Measurements from ENCODE around the gene SAPCD1. TPM values are rescaled to one million over a fixed set of nuclear protein-coding genes. Genes with fewer than 3 reads are reported as not detected.
A peak's percentile ranks its signal among the peaks of the same experiment; 100 is the strongest.

SAPCD1 gene
- total RNA-seq, 1 experiment from 2014 or later = 18.2 TPM

- no peak for DNase-seq (ENCODE audit: low read depth, low spot score)
- Histone ChIP-seq H3K4me2 (ENCODE audit: low read length) (no peak overlapping the region), H3K9me3 (ENCODE audit: control insufficient read depth in 1 of 2, insufficient read depth in 1 of 2, low read depth in 1 of 2, low read length in 2 of 2) (no peaks in the 10 kb centered on the region), H3K36me3 (ENCODE audit: control insufficient read depth in 1 of 2, insufficient read depth in 2 of 2, low read length in 2 of 2) (peaks cover 37 to 57% of the 10 kb centered on the region in 2 experiments), H3K4me1 (ENCODE audit: control insufficient read depth in 1 of 2, insufficient read depth in 2 of 2, low read length in 2 of 2) (peaks cover 8 to 13% of the 10 kb centered on the region in 2 experiments), H3K9me2 (ENCODE audit: insufficient read depth) (no peaks in the 10 kb centered on the region), H2AFZ (ENCODE audit: low read depth, low read length, poor library complexity, severe bottlenecking) (no peak overlapping the region), H3K27ac (ENCODE audit: low read depth, low read length) (no peak overlapping the region; the same call in 1 of the 2 replicates), H3K9ac (ENCODE audit: low read length) (no peak overlapping the region), H3K27me3 (ENCODE audit: insufficient read depth, low read length) (no peaks in the 10 kb centered on the region), H4K20me1 (ENCODE audit: insufficient read depth) (no peaks in the 10 kb centered on the region), H3K4me3 (replicated peaks in 1 of 2; ENCODE audit: low read depth in 1 of 2, low read length in 2 of 2) (no peak overlapping the region), H3K79me2 (ENCODE audit: insufficient read depth, low read length) (peaks cover 10% of the 10 kb centered on the region; the same call in 1 of the 2 replicates)
- TSS peak; percentile 27 for BruUV-seq (replicated peaks)
- CTCF ChIA-PET = no interaction called here
- intact Hi-C loops (cut with micrococcal nuclease) = no loop called here
- no peak for ATAC-seq
- POLR2A ChIA-PET = no interaction called here
- TF ChIP-seq, protein P1, sequence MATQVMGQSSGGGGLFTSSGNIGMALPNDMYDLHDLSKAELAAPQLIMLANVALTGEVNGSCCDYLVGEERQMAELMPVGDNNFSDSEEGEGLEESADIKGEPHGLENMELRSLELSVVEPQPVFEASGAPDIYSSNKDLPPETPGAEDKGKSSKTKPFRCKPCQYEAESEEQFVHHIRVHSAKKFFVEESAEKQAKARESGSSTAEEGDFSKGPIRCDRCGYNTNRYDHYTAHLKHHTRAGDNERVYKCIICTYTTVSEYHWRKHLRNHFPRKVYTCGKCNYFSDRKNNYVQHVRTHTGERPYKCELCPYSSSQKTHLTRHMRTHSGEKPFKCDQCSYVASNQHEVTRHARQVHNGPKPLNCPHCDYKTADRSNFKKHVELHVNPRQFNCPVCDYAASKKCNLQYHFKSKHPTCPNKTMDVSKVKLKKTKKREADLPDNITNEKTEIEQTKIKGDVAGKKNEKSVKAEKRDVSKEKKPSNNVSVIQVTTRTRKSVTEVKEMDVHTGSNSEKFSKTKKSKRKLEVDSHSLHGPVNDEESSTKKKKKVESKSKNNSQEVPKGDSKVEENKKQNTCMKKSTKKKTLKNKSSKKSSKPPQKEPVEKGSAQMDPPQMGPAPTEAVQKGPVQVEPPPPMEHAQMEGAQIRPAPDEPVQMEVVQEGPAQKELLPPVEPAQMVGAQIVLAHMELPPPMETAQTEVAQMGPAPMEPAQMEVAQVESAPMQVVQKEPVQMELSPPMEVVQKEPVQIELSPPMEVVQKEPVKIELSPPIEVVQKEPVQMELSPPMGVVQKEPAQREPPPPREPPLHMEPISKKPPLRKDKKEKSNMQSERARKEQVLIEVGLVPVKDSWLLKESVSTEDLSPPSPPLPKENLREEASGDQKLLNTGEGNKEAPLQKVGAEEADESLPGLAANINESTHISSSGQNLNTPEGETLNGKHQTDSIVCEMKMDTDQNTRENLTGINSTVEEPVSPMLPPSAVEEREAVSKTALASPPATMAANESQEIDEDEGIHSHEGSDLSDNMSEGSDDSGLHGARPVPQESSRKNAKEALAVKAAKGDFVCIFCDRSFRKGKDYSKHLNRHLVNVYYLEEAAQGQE (IDR thresholded peaks at IDR 0.05; ENCODE audit: low read depth) = no peak
- TF ChIP-seq POLR2A (IDR thresholded peaks at IDR 0.05; ENCODE audit: borderline replicate concordance, extremely low read depth, insufficient read depth, insufficient read length) (no peak), EZH2 (IDR thresholded peaks at IDR 0.05) (no peak), CTCF (IDR thresholded peaks at IDR 0.05 in 2 of 3, conservative IDR thresholded peaks at IDR 0.05 in 1 of 3; ENCODE audit: borderline replicate concordance in 1 of 3, insufficient read depth in 1 of 3, low read depth in 2 of 3, low read length in 2 of 3) (no peak), JUND (IDR thresholded peaks at IDR 0.05) (no peak), SIN3A (IDR thresholded peaks at IDR 0.05; ENCODE audit: low read depth) (no peak), EGR1 (IDR thresholded peaks at IDR 0.05; ENCODE audit: low read depth) (no peak), CEBPB (IDR thresholded peaks at IDR 0.05; ENCODE audit: low read depth) (no peak), SRF (IDR thresholded peaks at IDR 0.05; ENCODE audit: low read depth) (no peak), YY1 (IDR thresholded peaks at IDR 0.05; ENCODE audit: extremely low read depth, insufficient replicate concordance, low read depth, low read length) (no peak), ELF1 (IDR thresholded peaks at IDR 0.05; ENCODE audit: borderline replicate concordance, low read depth) (no peak), ZFX (IDR thresholded peaks at IDR 0.05) (no peak), RAD21 (IDR thresholded peaks at IDR 0.05; ENCODE audit: low read depth) (no peak), CBX3 (IDR thresholded peaks at IDR 0.05; ENCODE audit: low read depth) (no peak), ZNF274 (IDR thresholded peaks at IDR 0.05; ENCODE audit: low read depth, low read length) (no peak)
- TF ChIP-seq, protein P2, sequence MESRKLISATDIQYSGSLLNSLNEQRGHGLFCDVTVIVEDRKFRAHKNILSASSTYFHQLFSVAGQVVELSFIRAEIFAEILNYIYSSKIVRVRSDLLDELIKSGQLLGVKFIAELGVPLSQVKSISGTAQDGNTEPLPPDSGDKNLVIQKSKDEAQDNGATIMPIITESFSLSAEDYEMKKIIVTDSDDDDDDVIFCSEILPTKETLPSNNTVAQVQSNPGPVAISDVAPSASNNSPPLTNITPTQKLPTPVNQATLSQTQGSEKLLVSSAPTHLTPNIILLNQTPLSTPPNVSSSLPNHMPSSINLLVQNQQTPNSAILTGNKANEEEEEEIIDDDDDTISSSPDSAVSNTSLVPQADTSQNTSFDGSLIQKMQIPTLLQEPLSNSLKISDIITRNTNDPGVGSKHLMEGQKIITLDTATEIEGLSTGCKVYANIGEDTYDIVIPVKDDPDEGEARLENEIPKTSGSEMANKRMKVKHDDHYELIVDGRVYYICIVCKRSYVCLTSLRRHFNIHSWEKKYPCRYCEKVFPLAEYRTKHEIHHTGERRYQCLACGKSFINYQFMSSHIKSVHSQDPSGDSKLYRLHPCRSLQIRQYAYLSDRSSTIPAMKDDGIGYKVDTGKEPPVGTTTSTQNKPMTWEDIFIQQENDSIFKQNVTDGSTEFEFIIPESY (IDR thresholded peaks at IDR 0.05; ENCODE audit: extremely low read depth, insufficient replicate concordance, low read length) = no peak
- TF ChIP-seq, protein P3, sequence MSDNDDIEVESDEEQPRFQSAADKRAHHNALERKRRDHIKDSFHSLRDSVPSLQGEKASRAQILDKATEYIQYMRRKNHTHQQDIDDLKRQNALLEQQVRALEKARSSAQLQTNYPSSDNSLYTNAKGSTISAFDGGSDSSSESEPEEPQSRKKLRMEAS (IDR thresholded peaks at IDR 0.05) = no peak
- RAD21 ChIA-PET (ENCODE audit: low non-redundant PET in 1 of 2, low total read pairs in 2 of 2, uncharacterized antibody in 2 of 2, unreplicated experiment in 2 of 2) = no interaction called here
Observed at GRCh38 chr6:31782126-31782855, 19.8 kb downstream of the SAPCD1 start.

Measured in HCT116 (cell line).